ENCODE results near the gene CNOT4. TPM values are rescaled to one million over a fixed set of nuclear protein-coding genes. Genes with fewer than 3 reads are reported as not detected.

Gene CNOT4
- total RNA-seq, 2 donors from 2014 or later: 25.6 to 32.9 TPM

DNA sequence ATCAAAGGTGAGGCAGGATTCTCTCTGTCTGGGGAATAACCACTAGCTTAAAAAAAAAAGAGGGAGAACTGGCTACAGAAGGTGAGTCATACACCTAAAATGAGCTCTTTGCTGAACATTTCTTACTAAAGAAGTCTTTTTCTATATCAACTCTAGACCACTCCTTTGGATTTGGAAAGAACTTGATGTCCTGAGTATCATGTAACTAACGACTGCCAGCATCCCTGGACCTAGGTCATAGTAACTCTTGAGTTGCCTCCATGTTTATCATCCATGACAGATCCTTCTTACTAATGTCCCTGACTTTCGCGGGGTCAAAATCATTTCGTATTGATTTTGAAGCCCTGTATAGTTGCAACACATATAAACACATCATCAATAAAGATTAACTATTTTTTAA, 89.1 kb downstream of the CNOT4 start:
- Mint-ChIP-seq H3K9me3 (no peaks in the 10 kb centered on the region), H3K4me1 (ENCODE audit: low read depth in 2 of 2) (peaks cover 21 to 31% of the 10 kb centered on the region in 2 donors), H3K27me3 (no peaks in the 10 kb centered on the region), H3K36me3 (no peaks in the 10 kb centered on the region), H3K4me3 (no peak overlapping the region), H3K27ac (no peak overlapping the region)
- ATAC-seq: no peak
- no peak for DNase-seq (ENCODE audit: low spot score)

DNA sequence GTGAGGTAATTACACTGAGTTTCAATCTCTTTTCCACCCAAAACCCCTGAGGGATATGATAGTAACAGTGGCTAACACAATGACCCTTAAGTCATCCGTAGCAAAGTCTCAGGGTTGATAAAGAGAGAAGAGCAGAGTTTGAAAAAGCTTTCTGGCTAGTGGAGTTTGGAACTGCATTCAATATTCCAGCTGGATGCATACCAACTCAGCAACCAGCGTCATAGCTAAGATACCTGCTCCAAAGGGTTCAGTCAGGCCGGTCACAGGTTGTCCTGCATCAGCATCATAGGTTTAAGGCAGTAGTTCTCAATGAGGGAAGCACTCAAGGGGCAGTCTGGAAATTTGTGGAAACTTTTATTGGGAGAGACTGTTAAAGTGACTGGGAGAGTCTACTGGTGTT, 93.5 kb downstream of the CNOT4 start:
- DNase-seq (ENCODE audit: low spot score): no peak
- H3K27ac Mint-ChIP-seq: no peak overlapping the region
- no peak overlapping the region for H3K4me3 Mint-ChIP-seq
- no peaks in the 10 kb centered on the region for H3K36me3 Mint-ChIP-seq
- no peaks in the 10 kb centered on the region for H3K27me3 Mint-ChIP-seq
- H3K9me3 Mint-ChIP-seq: no peaks in the 10 kb centered on the region
- H3K4me1 Mint-ChIP-seq (ENCODE audit: low read depth in 2 of 2): peaks cover 0 to 12% of the 10 kb centered on the region in 2 donors
- no peak for ATAC-seq

DNA sequence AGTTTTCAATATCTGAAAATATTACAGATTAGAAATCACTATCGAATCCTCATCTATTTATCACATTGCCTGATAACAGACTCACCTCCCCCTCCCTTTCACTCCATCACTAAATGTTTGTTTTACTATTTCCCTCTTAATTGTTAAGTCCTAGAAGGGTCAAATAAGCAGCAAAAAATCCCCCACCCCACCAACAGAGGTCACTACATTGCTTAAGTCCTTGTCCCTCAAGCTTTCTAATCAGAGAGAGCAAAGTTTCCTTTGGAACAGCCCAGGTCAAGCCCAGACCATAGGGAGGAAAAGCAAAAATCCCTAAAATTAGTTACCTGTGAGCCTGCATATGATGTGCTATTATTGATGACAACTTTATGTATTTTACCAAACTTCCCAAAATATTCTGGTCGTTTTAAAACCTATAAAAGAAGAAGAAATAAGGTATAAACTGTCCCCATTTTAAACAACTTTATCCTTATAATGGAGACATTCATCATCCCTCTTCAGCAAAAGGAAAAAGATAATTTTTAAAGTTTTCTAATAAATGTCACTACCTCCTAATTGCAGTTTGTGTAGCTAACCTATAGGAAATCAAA, 95.0 kb downstream of the CNOT4 start:
- Mint-ChIP-seq H3K36me3 (no peaks in the 10 kb centered on the region), H3K27ac (no peak overlapping the region), H3K9me3 (no peaks in the 10 kb centered on the region), H3K27me3 (no peaks in the 10 kb centered on the region), H3K4me1 (ENCODE audit: low read depth in 2 of 2) (peaks cover 0 to 6% of the 10 kb centered on the region in 2 donors), H3K4me3 (no peak overlapping the region)
- DNase-seq (ENCODE audit: low spot score) (no peak), ATAC-seq (no peak)

DNA sequence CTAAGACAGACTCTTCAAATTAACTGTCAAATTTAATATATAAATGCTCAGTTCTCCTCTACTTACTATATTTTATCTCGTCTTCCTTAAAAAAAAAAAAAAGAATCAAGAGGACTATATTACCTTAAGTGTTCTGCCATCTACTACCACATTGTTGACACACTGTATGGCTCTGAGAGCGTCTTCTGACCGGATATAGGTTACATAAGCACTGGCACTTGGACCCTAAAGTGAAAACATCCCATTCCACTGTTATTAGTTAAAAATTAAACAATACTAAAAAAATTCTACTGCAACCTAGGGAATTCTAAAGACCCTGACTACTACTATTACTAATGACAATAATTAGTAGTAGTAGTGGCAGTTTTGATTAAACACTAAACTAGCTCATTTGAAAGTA, 95.7 kb downstream of the CNOT4 start:
- H3K4me3 Mint-ChIP-seq: no peak overlapping the region
- DNase-seq (ENCODE audit: low spot score): no peak
- peaks cover 0 to 5% of the 10 kb centered on the region in 2 donors for H3K4me1 Mint-ChIP-seq (ENCODE audit: low read depth in 2 of 2)
- no peak for ATAC-seq
- H3K9me3 Mint-ChIP-seq: no peaks in the 10 kb centered on the region
- H3K27ac Mint-ChIP-seq: no peak overlapping the region
- no peaks in the 10 kb centered on the region for H3K36me3 Mint-ChIP-seq
- H3K27me3 Mint-ChIP-seq: no peaks in the 10 kb centered on the region

DNA sequence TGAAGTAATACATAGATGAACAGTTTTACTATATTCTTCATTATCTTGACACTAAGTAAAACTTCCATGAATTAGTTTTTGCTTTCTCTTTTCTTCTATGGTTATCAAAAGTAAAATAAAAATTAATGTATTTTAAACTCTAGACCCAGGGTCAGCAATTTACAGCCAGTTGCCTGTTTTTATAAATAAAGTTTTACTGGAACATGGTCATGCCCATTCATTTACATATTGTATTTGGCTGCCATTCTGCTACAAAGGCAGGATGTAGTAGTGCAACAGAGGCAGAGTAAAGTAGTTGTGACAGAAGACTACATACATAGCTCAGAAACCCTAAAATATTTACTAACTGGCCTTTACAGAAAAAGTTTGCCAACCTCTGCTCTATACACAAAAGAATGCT, 98.8 kb downstream of the CNOT4 start:
- H3K4me3 Mint-ChIP-seq: no peak overlapping the region
- H3K9me3 Mint-ChIP-seq: no peaks in the 10 kb centered on the region
- no peak overlapping the region for H3K27ac Mint-ChIP-seq
- no peaks in the 10 kb centered on the region for H3K27me3 Mint-ChIP-seq
- H3K36me3 Mint-ChIP-seq: no peaks in the 10 kb centered on the region
- H3K4me1 Mint-ChIP-seq (ENCODE audit: low read depth in 2 of 2): peaks cover 0 to 8% of the 10 kb centered on the region in 2 donors
- no peak for ATAC-seq
- no peak for DNase-seq (ENCODE audit: low spot score)

DNA sequence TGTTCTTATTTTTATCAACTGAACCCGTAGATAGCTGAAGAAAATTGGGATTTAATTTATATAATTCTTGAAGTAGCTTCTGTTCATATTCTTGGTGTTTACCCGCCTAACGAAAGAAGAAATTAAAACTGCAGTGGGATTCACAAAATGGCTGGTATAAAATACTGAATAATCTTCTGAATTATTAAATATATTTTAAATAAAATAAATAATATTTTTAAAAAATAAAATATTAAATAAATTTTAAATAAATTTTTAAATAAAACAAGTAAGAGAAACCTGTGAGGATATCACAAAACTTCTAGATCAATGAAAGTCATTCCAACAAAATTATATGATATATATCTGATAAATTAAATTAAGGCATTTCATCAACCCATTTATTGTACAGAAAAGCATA, 99.4 kb downstream of the CNOT4 start:
- no peak for DNase-seq (ENCODE audit: low spot score)
- no peaks in the 10 kb centered on the region for H3K36me3 Mint-ChIP-seq
- H3K27ac Mint-ChIP-seq: no peak overlapping the region
- no peaks in the 10 kb centered on the region for H3K27me3 Mint-ChIP-seq
- no peak overlapping the region for H3K4me3 Mint-ChIP-seq
- peaks cover 0 to 5% of the 10 kb centered on the region in 2 donors for H3K4me1 Mint-ChIP-seq (ENCODE audit: low read depth in 2 of 2)
- no peak for ATAC-seq
- no peaks in the 10 kb centered on the region for H3K9me3 Mint-ChIP-seq

DNA sequence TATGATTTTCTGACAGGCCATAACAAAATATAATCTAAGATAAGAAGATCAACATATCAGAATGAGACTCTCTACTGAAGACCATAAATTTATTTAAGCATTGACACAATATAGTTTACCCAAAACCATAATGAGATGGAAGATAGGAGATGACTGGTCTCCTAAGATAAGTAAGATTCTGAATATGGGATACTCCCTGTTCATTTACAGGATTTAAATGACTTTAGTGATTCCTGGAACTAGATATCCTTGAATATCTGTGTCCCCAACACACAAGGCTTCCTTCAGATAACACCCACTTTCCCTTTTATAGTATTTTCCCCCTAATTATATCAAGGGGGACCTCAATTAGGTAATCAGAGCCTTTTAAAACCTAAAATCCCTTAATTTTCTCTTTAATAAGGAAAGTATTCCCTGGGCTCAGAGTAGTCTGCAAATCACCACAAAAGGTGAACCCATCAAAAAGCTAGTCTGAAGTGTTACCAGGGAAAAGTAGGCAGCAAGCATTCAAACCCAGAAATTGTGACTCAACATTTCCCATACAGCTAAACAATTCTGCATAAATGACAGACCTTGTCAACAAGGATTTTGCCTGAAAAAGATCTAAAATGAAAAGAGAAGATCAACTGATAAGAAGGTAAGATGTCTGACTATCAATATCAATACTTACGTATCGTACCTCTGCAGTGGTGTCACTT, 99.9 kb downstream of the CNOT4 start:
- no peak overlapping the region for H3K27ac Mint-ChIP-seq
- no peak for ATAC-seq

DNA sequence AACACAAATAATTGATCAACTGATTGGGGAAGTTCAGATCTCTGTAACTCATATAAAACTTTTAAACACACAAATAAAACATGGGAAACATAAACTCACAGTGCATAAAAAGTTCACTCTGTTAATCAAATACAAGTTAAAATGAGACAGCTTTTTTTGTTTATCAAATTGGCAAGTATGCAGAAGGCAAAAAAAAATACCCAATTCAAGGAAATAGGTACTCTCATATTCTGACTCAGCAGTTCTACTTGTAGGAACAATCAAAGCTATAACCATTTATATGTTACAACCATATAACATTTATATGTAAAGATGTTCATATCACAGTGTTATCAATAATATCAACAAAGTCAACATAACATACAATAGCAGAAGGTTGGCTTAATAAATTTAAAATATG, 102.0 kb downstream of the CNOT4 start:
- no peaks in the 10 kb centered on the region for H3K9me3 Mint-ChIP-seq
- no peaks in the 10 kb centered on the region for H3K27me3 Mint-ChIP-seq
- ATAC-seq (no peak), DNase-seq (ENCODE audit: low spot score) (no peak)
- peaks cover 0 to 3% of the 10 kb centered on the region in 2 donors for H3K4me1 Mint-ChIP-seq (ENCODE audit: low read depth in 2 of 2)
- H3K27ac Mint-ChIP-seq: no peak overlapping the region
- no peak overlapping the region for H3K4me3 Mint-ChIP-seq
- H3K36me3 Mint-ChIP-seq: no peaks in the 10 kb centered on the region

More for the DNA sequence above, 99.9 kb downstream of the CNOT4 start:
- no peak for DNase-seq (ENCODE audit: low spot score)
- peaks cover 0 to 5% of the 10 kb centered on the region in 2 donors for H3K4me1 Mint-ChIP-seq (ENCODE audit: low read depth in 2 of 2)
- H3K27me3 Mint-ChIP-seq: no peaks in the 10 kb centered on the region
- no peaks in the 10 kb centered on the region for H3K36me3 Mint-ChIP-seq
- no peak overlapping the region for H3K4me3 Mint-ChIP-seq
- H3K9me3 Mint-ChIP-seq: no peaks in the 10 kb centered on the region

DNA sequence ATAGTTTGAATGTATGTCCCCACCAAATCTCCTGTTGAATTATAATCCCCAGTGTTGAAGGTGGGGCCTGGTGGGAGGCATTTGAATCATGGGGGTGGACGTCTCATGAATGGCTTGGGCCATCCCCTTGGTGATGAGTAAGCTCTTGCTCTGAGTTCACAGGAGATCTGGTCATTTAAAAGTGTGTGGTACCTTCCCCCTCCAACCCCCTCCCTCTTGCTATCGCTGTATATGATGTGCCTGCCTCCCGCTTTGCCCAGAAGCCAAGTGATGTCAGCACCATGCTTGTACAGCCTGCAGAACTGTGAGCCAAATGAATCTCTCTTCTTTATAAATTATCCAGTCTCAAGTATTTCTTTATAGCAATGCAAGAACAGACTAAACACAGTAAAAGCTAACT, 103.0 kb downstream of the CNOT4 start:
- Mint-ChIP-seq H3K27me3 (no peaks in the 10 kb centered on the region), H3K9me3 (no peaks in the 10 kb centered on the region), H3K27ac (no peak overlapping the region), H3K4me3 (no peak overlapping the region), H3K4me1 (ENCODE audit: low read depth in 2 of 2) (peaks cover 0 to 3% of the 10 kb centered on the region in 2 donors), H3K36me3 (no peaks in the 10 kb centered on the region)
- no peak for ATAC-seq
- no peak for DNase-seq (ENCODE audit: low spot score)

DNA sequence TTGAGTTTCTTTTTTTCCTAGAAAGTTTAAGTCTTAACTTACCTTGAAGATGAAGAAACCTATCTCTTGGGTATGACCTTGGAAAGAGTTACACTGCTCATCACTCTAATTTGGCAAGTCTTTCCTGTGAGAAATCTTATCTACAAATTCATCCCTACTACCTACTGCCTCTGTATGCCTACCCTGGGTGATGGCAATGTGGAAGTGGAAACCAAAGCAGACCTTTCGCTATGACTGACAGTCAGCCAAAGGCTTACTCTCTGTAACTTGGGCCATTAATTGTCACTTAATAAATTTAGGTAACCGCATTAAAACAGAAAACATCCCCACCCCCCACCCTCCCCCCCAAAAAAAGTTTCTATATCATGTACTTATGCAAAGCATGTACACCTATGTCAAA, 103.9 kb downstream of the CNOT4 start:
- Mint-ChIP-seq H3K27me3 (no peaks in the 10 kb centered on the region), H3K9me3 (no peaks in the 10 kb centered on the region), H3K4me3 (no peak overlapping the region), H3K27ac (no peak overlapping the region), H3K36me3 (no peaks in the 10 kb centered on the region), H3K4me1 (ENCODE audit: low read depth in 2 of 2) (peaks cover 0 to 3% of the 10 kb centered on the region in 2 donors)
- ATAC-seq: no peak
- DNase-seq (ENCODE audit: low spot score): no peak

DNA sequence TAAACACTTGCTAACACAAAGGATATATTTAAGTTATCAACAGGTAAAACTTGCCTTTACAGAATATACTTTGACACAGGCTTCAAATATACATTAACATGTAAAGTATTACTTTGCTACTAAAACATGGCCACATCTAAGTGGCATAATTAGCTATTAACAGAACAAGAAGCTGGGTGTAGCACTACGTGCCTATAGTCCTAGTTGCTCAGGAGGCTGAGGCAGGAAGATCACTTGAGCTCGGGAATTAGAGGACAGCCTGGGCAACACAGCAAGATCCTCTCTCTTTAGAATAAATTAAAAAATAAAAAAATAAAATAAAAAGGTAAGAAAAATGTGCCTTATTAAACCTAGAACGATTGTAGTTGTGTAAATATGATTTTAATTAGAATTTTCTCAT, 106.6 kb downstream of the CNOT4 start:
- Mint-ChIP-seq H3K4me1 (ENCODE audit: low read depth in 2 of 2) (peaks cover 0 to 3% of the 10 kb centered on the region in 2 donors), H3K27ac (no peak overlapping the region)
- no peak for ATAC-seq

DNA sequence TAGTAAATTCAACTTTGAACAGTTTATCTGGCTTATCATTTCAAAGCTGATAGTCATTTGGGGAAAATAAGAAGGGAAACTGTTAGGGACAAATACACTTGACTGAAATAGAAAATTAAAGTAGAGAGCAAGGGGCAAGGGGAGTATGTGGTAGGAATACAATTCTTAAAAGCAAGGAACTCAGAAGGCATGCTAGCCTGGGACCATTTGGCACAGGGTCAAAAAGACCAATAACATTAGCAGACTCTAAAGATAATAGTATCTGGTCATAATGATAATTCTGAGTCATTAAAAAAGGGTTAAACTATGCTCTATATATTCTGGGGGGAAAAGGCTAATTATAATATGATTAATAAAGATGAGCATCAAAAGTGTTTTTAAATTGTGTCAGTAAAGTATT, 112.2 kb downstream of the CNOT4 start:
- Mint-ChIP-seq H3K9me3 (no peaks in the 10 kb centered on the region), H3K27ac (no peak overlapping the region), H3K36me3 (peaks cover 13% of the 10 kb centered on the region), H3K4me3 (no peak overlapping the region), H3K4me1 (ENCODE audit: low read depth in 2 of 2) (peaks cover 0 to 5% of the 10 kb centered on the region in 2 donors), H3K27me3 (no peaks in the 10 kb centered on the region)
- DNase-seq (ENCODE audit: low spot score) (no peak), ATAC-seq (no peak)

More for the DNA sequence above, 106.6 kb downstream of the CNOT4 start:
- no peaks in the 10 kb centered on the region for H3K9me3 Mint-ChIP-seq
- DNase-seq (ENCODE audit: low spot score): no peak
- H3K4me3 Mint-ChIP-seq: no peak overlapping the region
- no peaks in the 10 kb centered on the region for H3K36me3 Mint-ChIP-seq
- no peaks in the 10 kb centered on the region for H3K27me3 Mint-ChIP-seq

DNA sequence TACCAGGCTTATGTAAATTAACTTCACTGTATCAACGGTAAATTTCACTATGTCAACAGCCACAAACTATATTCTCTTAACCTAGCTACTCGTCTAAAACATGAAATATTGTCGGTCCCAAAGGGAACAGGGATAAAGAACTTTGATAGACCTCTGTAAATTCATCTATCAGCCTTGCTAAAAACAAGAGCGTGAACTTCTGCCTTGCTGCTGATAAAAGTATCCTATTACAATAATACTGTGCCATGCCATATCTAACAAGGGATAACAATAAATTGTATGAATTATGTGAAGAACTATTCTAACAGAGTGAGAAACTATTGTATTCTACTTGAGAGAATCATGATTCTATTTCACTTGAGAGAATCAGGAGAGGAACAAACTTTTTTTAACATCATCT, 117.2 kb downstream of the CNOT4 start:
- H3K36me3 Mint-ChIP-seq: peaks cover 13% of the 10 kb centered on the region
- DNase-seq (ENCODE audit: low spot score) (no peak), ATAC-seq (no peak)
- peaks cover 0 to 4% of the 10 kb centered on the region in 2 donors for H3K4me1 Mint-ChIP-seq (ENCODE audit: low read depth in 2 of 2)
- H3K27ac Mint-ChIP-seq: no peak overlapping the region
- no peak overlapping the region for H3K4me3 Mint-ChIP-seq
- H3K9me3 Mint-ChIP-seq: no peaks in the 10 kb centered on the region
- no peaks in the 10 kb centered on the region for H3K27me3 Mint-ChIP-seq

DNA sequence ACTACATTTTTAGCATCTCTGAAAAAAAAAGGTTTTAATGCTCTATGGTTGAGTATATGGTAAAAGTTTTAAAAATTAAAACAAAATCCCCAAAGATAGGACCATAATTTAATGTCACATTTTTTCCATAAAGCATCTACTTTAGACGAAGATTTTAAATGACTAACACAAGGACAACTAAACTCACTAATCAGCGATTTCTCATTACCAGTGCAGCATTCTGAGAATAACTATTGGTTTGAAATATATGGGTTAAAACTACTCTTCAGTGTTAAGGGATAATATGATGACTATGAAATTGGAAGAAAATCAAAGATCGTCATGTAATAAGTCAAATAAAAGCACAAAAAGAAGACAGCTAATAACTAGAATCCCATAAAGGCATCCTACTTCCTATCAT, 118.4 kb downstream of the CNOT4 start:
- Mint-ChIP-seq H3K36me3 (peaks cover 13% of the 10 kb centered on the region), H3K27ac (no peak overlapping the region), H3K9me3 (no peaks in the 10 kb centered on the region), H3K4me3 (no peak overlapping the region), H3K27me3 (no peaks in the 10 kb centered on the region), H3K4me1 (ENCODE audit: low read depth in 2 of 2) (peaks cover 0 to 2% of the 10 kb centered on the region in 2 donors)
- no peak for DNase-seq (ENCODE audit: low spot score)
- ATAC-seq: no peak

DNA sequence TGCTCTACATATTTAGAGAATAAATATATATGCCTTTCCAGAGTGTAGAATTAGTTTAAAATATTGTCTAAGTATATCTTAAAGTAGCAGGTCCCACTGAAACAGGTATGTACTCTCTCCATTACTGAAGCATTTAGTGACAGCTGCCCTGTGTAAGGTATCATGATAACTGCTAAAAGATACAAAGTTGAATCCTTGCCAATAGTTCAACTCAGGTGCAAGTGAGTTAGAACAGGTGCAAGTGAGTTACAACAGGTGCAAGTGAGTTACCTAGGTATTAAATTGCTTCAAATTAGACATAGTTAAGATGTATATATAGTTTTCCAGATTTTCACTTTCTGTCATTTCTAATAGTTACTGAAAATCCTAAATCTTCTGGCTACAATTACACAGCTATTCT, 119.1 kb downstream of the CNOT4 start:
- H3K36me3 Mint-ChIP-seq: peaks cover 13% of the 10 kb centered on the region
- peaks cover 0 to 2% of the 10 kb centered on the region in 2 donors for H3K4me1 Mint-ChIP-seq (ENCODE audit: low read depth in 2 of 2)
- ATAC-seq (no peak), DNase-seq (ENCODE audit: low spot score) (no peak)
- H3K27ac Mint-ChIP-seq: no peak overlapping the region
- no peaks in the 10 kb centered on the region for H3K27me3 Mint-ChIP-seq
- no peaks in the 10 kb centered on the region for H3K9me3 Mint-ChIP-seq
- H3K4me3 Mint-ChIP-seq: no peak overlapping the region

All from natural killer cell treated with Interleukin-12 subunit alpha and Interleukin-12 subunit beta and Interleukin-15 and Interleukin-18, amount 100 ng/mL, for 72 hours (primary cell).